Pancreas (tissue), 10 donors: ENCODE data around the gene NACC2. TPM values are rescaled to one million over a fixed set of nuclear protein-coding genes. Genes with fewer than 3 reads are reported as not detected.

Source experiments
- ATAC-seq, 4 donors: fragments of 200-7000 bp; cut with Tn5 transposase; one replicate each; pipeline versions ENCODE4 v1.8.0 to v1.9.1; 2020; ENCODE audit warnings: mild to moderate bottlenecking in 4 of 4, moderate library complexity in 4 of 4
- DNase-seq, 6 donors: peaks; one replicate each; pipeline ENCODE4 v3.0.0-alpha.2; 2020
- FAIRE-seq: peaks from 2 replicates; lab custom pipeline; 2012; peaks lifted over from hg19 to GRCh38; lab: Jason Lieb, UNC
- H3K27ac ChIP-seq, 4 donors: fragments of 200-600 bp; sonication (generic); 1 replicate in 3 of 4; 2 replicates in 1 of 4; pipeline versions ENCODE4 v1.5.0 to v1.8.0; 2020
- H3K27me3 ChIP-seq, 4 donors: fragments of 200-600 bp; one replicate each; pipeline ENCODE4 v1.8.0; 2021
- H3K36me3 ChIP-seq, 3 donors: fragments of 200-600 bp; sonication (generic) in 1 of 3; one replicate each; pipeline versions ENCODE4 v1.5.0 to v1.8.0; 2020 to 2021
- H3K4me1 ChIP-seq, 3 donors: fragments of 200-600 bp; one replicate each; pipeline ENCODE4 v1.8.0; 2021
- H3K4me3 ChIP-seq, 4 donors: fragments of 200-600 bp; sonication (generic) in 2 of 4; one replicate each; pipeline versions ENCODE4 v1.5.0 to v1.8.0; 2020 to 2021
- H3K9me3 ChIP-seq, 4 donors: fragments of 200-600 bp; one replicate each; pipeline ENCODE4 v1.8.0; 2021
- CTCF ChIP-seq, 4 donors: fragments of 200-600 bp; sonication (generic) in 3 of 4; IDR thresholded peaks; one replicate each; pipeline versions ENCODE4 v1.5.0 to v1.8.0; 2021; ENCODE audit warnings: antibody characterized with exemption in 4 of 4
- WGBS, 2 donors: extraction: QIAGEN DNeasy Blood & Tissue Kit; methylation state at CpG; one replicate each; pipeline ENCODE4 v1.1.7; 2013; 5-methylcytosine and 5-hydroxymethylcytosine counted together
- intact Hi-C, 3 donors: fragments of 100-400 bp; cut with DNase I; formaldehyde crosslinking; loops; one replicate each; pipeline versions ENCODE4 v1.11.1 to v1.14.2; 2022
- polyA plus RNA-seq, 2 donors: library from polyadenylated mRNA; stranded (reverse); fragments of 200-250 nt; gene quantifications; one replicate each; pipeline ENCODE4 v1.2.3, GENCODE V29; 2013
- total RNA-seq, 6 donors: library from RNA; stranded (reverse); fragmentation: NEBNext Ultra II Directional in 4 of 6; extraction: Animal tissue kit (Norgen Biotek cat#: 25700) in 4 of 6; gene quantifications; one replicate each; pipeline versions ENCODE4 v1.2.1 to v1.2.4, GENCODE V29; 2021 to 2023
- donor health status: healthy with polysubstance abuse.
- donor health status: DM: no; HTN: no; CAD: no; lungs with moderate emphysema.
- donor health status: DM: no; HTN: no; CAD: no.
- donor health status: control.
- donor health status: control.
- donor health status: Bipolar disorder and iron deficiency.
- donor health status: DM: yes; HTN: yes; CAD: no.
- donor health status: DM: no; HTN: no; CAD: no.
- donor health status: DM: no; HTN: no; CAD: no.
- donor health status: DM: yes; HTN: yes; CAD: no.

NACC2 gene
- total and polyA plus RNA-seq, 8 donors, result 4.3 to 12.4 (median 8.2) TPM

- H3K4me1 ChIP-seq, result no peaks in the 10 kb centered on the region
- DNase-seq, result peak in 1 of 6 donors; percentile 55
- no peak for ATAC-seq
- TF ChIP-seq CTCF (IDR thresholded peaks at IDR 0.05), result no peak
- WGBS, 2 donors, result 57 to 83% methylated on average over 8 to 9 of the region's 9 CpGs
- H3K9me3 ChIP-seq, result no peaks in the 10 kb centered on the region
- no peak for FAIRE-seq
- H3K27ac ChIP-seq, result no peak overlapping the region
- H3K36me3 ChIP-seq, result no peaks in the 10 kb centered on the region
- H3K4me3 ChIP-seq, result no peak overlapping the region
- no peaks in the 10 kb centered on the region for H3K27me3 ChIP-seq
- intact Hi-C loops, result no loop called here
Observed at GRCh38 chr9:136004219-136004618, 90.9 kb downstream of the NACC2 start.

- H3K9me3 ChIP-seq, result no peaks in the 10 kb centered on the region
- peak in 1 of 4 donors; percentile 22 for ATAC-seq
- TF ChIP-seq CTCF (IDR thresholded peaks at IDR 0.05), result no peak
- H3K36me3 ChIP-seq, result no peaks in the 10 kb centered on the region
- WGBS, 2 donors, result 25 to 29% methylated on average over 15 of the region's 15 CpGs
- H3K4me3 ChIP-seq, result no peak overlapping the region
- intact Hi-C loops, result no loop called here
- H3K27me3 ChIP-seq, result no peaks in the 10 kb centered on the region
- no peak for FAIRE-seq
- peak in 1 of 6 donors; percentile 56 for DNase-seq
- no peaks in the 10 kb centered on the region for H3K4me1 ChIP-seq
- no peak overlapping the region for H3K27ac ChIP-seq
Observed at GRCh38 chr9:136003411-136004218, 91.5 kb downstream of the NACC2 start.

GRCh38 chr9:136002881-136003280 lies 92.2 kb downstream of the NACC2 start:
- ATAC-seq, result peak in 3 of 4 donors; percentile 11 to 64 (median 28)
- H3K27ac ChIP-seq, result no peak overlapping the region
- TF ChIP-seq CTCF (IDR thresholded peaks at IDR 0.05), result no peak

GRCh38 chr9:136002215-136002614 lies 92.9 kb downstream of the NACC2 start:
- FAIRE-seq, result no peak

More at GRCh38 chr9:136002881-136003280, 92.2 kb downstream of the NACC2 start:
- Histone ChIP-seq H3K27me3 (no peaks in the 10 kb centered on the region), H3K4me1 (no peaks in the 10 kb centered on the region), H3K9me3 (no peaks in the 10 kb centered on the region), H3K4me3 (no peak overlapping the region), H3K36me3 (no peaks in the 10 kb centered on the region)
- DNase-seq, result peak in 1 of 6 donors; percentile 48
- WGBS, 2 donors, result 43 to 44% methylated on average over 7 to 10 of the region's 10 CpGs
- intact Hi-C loops, result no loop called here
- no peak for FAIRE-seq

More at GRCh38 chr9:136002215-136002614, 92.9 kb downstream of the NACC2 start:
- TF ChIP-seq CTCF (IDR thresholded peaks at IDR 0.05), result no peak
- WGBS, 2 donors, result 84 to 89% methylated on average over 11 of the region's 11 CpGs
- Histone ChIP-seq H3K36me3 (no peaks in the 10 kb centered on the region), H3K4me3 (no peak overlapping the region), H3K27me3 (no peaks in the 10 kb centered on the region), H3K9me3 (no peaks in the 10 kb centered on the region), H3K4me1 (no peaks in the 10 kb centered on the region), H3K27ac (no peak overlapping the region)
- no peak for ATAC-seq
- intact Hi-C loops, result no loop called here
- DNase-seq, result peak in 1 of 6 donors; percentile 40
